HepG2 (cell line): ENCODE measurements around the gene NSMCE4A. TPM values are rescaled to one million over a fixed set of nuclear protein-coding genes. Genes with fewer than 3 reads are reported as not detected.

Source experiments
- AKAP8 ChIP-seq: sonication (generic); formaldehyde crosslinking; IDR thresholded peaks from 2 replicates; pipeline ENCODE4 v1.5.1; 2020; ENCODE audit warnings: mild to moderate bottlenecking, missing genetic modification reagents
- BRCA1 ChIP-seq: sonication (generic); formaldehyde crosslinking; IDR thresholded peaks from 2 replicates; pipeline ENCODE4 v1.4.0; 2020; ENCODE audit warnings: missing genetic modification reagents
- CAMTA2 ChIP-seq: sonication (generic); formaldehyde crosslinking; IDR thresholded peaks from 2 replicates; pipeline ENCODE4 v1.4.0; 2020; ENCODE audit warnings: mild to moderate bottlenecking, missing genetic modification reagents, borderline replicate concordance
- CBX5 ChIP-seq: sonication (generic); formaldehyde crosslinking; IDR thresholded peaks from 2 replicates; pipeline ENCODE4 v1.4.0; 2020; ENCODE audit warnings: missing genetic modification reagents, borderline replicate concordance
- CENPT ChIP-seq: sonication (generic); formaldehyde crosslinking; IDR thresholded peaks from 2 replicates; pipeline ENCODE4 v1.8.0; 2022; ENCODE audit warnings: low read depth, mild to moderate bottlenecking, moderate library complexity, missing genetic modification reagents
- DMAP1 ChIP-seq: IDR thresholded peaks from 2 replicates; pipeline ENCODE4 v1.6.1; 2016
- DNMT1 ChIP-seq: sonication (generic); formaldehyde crosslinking; IDR thresholded peaks from 2 replicates; pipeline ENCODE4 v1.5.1; 2020; ENCODE audit warnings: mild to moderate bottlenecking, missing genetic modification reagents
- EP300 ChIP-seq, 3 experiments: sonication (generic) in 1 of 3; formaldehyde crosslinking in 1 of 3; IDR thresholded peaks; 2 replicates each; pipeline versions ENCODE4 v1.5.1 to v1.6.1; 2011 to 2020; ENCODE audit warnings: low read depth in 2 of 3, low read length in 2 of 3, borderline replicate concordance in 1 of 3, improper control_type of control experiment in 1 of 3, mild to moderate bottlenecking in 1 of 3, missing genetic modification reagents in 1 of 3, moderate library complexity in 1 of 3
- FOSL2 ChIP-seq: sonication (generic); formaldehyde crosslinking; IDR thresholded peaks from 2 replicates; pipeline ENCODE4 v1.4.0; 2020; ENCODE audit warnings: missing genetic modification reagents
- GABPA ChIP-seq, 2 experiments: IDR thresholded peaks; 2 replicates each; pipeline ENCODE4 v1.6.1; 2011 to 2016; ENCODE audit warnings: low read depth in 2 of 2, low read length in 1 of 2, missing biosample characterization in 1 of 2, missing genetic modification characterization in 1 of 2
- HNRNPLL ChIP-seq: fragments of 200-400 bp; formaldehyde crosslinking; IDR thresholded peaks from 2 replicates; pipeline ENCODE4 v1.6.1; 2017; ENCODE audit warnings: mild to moderate bottlenecking, low read depth, low read length; ENCODE audit not compliant: poor library complexity, severe bottlenecking
- IRF2 ChIP-seq: IDR thresholded peaks from 2 replicates; pipeline ENCODE4 v1.6.1; 2018; ENCODE audit warnings: missing genetic modification reagents, missing compliant biosample characterization
- MAZ ChIP-seq, 2 experiments: sonication (generic) in 1 of 2; formaldehyde crosslinking in 1 of 2; IDR thresholded peaks; 2 replicates each; pipeline versions ENCODE4 v1.5.0 to v1.6.1; 2012 to 2020; ENCODE audit warnings: low read depth in 2 of 2, mild to moderate bottlenecking in 2 of 2, borderline replicate concordance in 1 of 2, improper control_type of control experiment in 1 of 2, low read length in 1 of 2, missing genetic modification reagents in 1 of 2, moderate library complexity in 1 of 2
- NR3C1 ChIP-seq: sonication (generic); formaldehyde crosslinking; IDR thresholded peaks from 2 replicates; pipeline ENCODE4 v1.4.0; 2020; ENCODE audit warnings: missing genetic modification reagents
- NRL ChIP-seq: sonication (generic); formaldehyde crosslinking; IDR thresholded peaks from 2 replicates; pipeline ENCODE4 v1.5.0; 2020; ENCODE audit warnings: missing genetic modification reagents, mild to moderate bottlenecking, moderate library complexity, borderline replicate concordance
- REPIN1 ChIP-seq: sonication (generic); formaldehyde crosslinking; IDR thresholded peaks from 2 replicates; pipeline ENCODE4 v1.8.0; 2022; ENCODE audit warnings: missing genetic modification reagents, low read depth, mild to moderate bottlenecking, borderline replicate concordance
- SETDB1 ChIP-seq: sonication (generic); formaldehyde crosslinking; IDR thresholded peaks from 2 replicates; pipeline ENCODE4 v1.5.1; 2020; ENCODE audit warnings: missing genetic modification reagents, mild to moderate bottlenecking, borderline replicate concordance
- SIN3A ChIP-seq: IDR thresholded peaks from 2 replicates; pipeline ENCODE4 v1.6.1; 2011; ENCODE audit warnings: low read depth, mild to moderate bottlenecking, control low read depth, low read length, borderline replicate concordance
- TSC22D2 ChIP-seq: sonication (generic); formaldehyde crosslinking; IDR thresholded peaks from 2 replicates; pipeline ENCODE4 v1.5.1; 2020; ENCODE audit warnings: missing genetic modification reagents, mild to moderate bottlenecking, borderline replicate concordance
- ZBTB7A ChIP-seq: sonication (generic); formaldehyde crosslinking; IDR thresholded peaks from 2 replicates; pipeline ENCODE4 v1.8.0; 2022; ENCODE audit warnings: mild to moderate bottlenecking, missing genetic modification reagents
- ZKSCAN1 ChIP-seq: fragments of 150-350 bp; IDR thresholded peaks from 2 replicates; pipeline ENCODE4 v1.6.1; 2014; ENCODE audit warnings: low read length
- ZNF331 ChIP-seq: sonication (generic); formaldehyde crosslinking; IDR thresholded peaks from 2 replicates; pipeline ENCODE4 v1.4.0; 2020; ENCODE audit warnings: missing genetic modification reagents
- ZNF580 ChIP-seq: IDR thresholded peaks from 2 replicates; pipeline ENCODE4 v1.6.1; 2016; ENCODE audit warnings: low read depth, borderline replicate concordance
- polyA plus RNA-seq, 8 experiments: library from polyadenylated mRNA; depleted of rRNA in 3 of 8; stranded (reverse) in 7 of 8; unstranded in 1 of 8; fragments of >200 nt; fragmentation: Illumina TruSeq in 4 of 8; extraction: Trizol in 4 of 8; gene quantifications; 2 replicates each; pipeline versions ENCODE4 v1.2.1 to v1.2.3, GENCODE V29; 2011 to 2016; ENCODE audit warnings: low read depth in 4 of 8, missing spikeins in 1 of 8, mixed read lengths in 1 of 8; ENCODE audit not compliant: insufficient read depth in 1 of 8
- total RNA-seq, 5 experiments: library from RNA; depleted of rRNA; stranded (reverse); fragments of >200 nt; fragmentation: Illumina TruSeq; extraction: Trizol; gene quantifications; 2 replicates each; pipeline ENCODE4 v1.2.3, GENCODE V29; 2016; ENCODE audit warnings: low read depth in 1 of 5
- TF ChIP-seq, protein P1 (sequence below): sonication (generic); formaldehyde crosslinking; conservative IDR thresholded peaks from 2 replicates; pipeline ENCODE4 v1.4.0; 2020; ENCODE audit warnings: missing genetic modification reagents
- TF ChIP-seq, protein P2 (sequence below): sonication (generic); formaldehyde crosslinking; IDR thresholded peaks from 2 replicates; pipeline ENCODE4 v1.4.0; 2020; ENCODE audit warnings: mild to moderate bottlenecking, low read depth, missing genetic modification reagents

The NSMCE4A gene
- total and polyA plus RNA-seq, 2 of the 13 experiments (the other 11 are each of a cell fraction or from before 2014, with no cell fraction given): 61.1 to 91.6 TPM

DNA sequence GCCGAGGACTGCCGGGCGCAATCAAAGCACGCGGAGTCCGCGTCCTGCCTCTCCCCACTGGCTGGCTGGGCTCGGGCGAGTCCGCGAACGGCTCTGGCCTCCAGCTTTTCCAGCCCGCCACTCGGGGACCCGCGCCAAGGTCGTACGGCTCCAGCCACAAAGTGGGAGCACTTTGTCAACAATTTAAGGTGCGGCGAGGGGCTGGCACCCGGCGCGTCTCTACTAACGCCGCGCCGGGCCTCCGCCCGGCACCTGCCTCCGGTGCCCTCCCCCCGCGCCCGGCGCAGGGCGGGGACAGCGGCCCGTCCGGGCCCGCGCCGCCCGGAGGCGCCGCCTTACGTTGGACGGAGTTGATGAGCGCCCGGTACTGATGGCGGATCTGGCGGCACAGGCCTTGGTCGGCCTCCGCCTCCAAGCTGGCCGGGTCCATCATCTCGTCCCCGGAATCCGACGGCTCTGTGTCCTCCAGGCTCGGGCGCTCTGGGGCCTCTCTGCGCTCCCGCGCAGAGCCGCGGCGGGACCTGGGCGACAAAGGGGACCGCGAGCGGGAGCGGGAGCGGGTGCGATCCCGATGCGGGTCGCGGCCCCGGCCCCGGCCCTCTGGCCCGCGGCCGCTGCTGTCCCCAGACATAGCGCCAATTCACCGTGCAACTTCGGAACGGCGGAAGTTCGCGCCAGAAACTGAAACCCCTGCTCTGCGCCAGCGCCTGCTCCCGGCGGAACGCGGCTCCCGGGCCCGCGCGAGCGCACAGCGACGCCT is at the start of gene NSMCE4A (continued):
- no peak for TF ChIP-seq MAZ (IDR thresholded peaks at IDR 0.05; ENCODE audit: borderline replicate concordance, low read depth, low read length)
- TF ChIP-seq MAZ (CRISPR knock-in tag; IDR thresholded peaks at IDR 0.05; ENCODE audit: low read depth): peak; percentile 41
- TF ChIP-seq DNMT1 (CRISPR knock-in tag): peak; percentile 77; the same call in 1 of the 2 replicates
- peak; percentile 62; the same call in 1 of the 2 replicates for TF ChIP-seq SIN3A
- peak; percentile 80; the same call in 1 of the 2 replicates for TF ChIP-seq ZNF331
- TF ChIP-seq, protein P1, sequence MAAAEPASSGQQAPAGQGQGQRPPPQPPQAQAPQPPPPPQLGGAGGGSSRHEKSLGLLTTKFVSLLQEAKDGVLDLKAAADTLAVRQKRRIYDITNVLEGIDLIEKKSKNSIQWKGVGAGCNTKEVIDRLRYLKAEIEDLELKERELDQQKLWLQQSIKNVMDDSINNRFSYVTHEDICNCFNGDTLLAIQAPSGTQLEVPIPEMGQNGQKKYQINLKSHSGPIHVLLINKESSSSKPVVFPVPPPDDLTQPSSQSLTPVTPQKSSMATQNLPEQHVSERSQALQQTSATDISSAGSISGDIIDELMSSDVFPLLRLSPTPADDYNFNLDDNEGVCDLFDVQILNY: peak; percentile 82; the same call in 1 of the 2 replicates
- TF ChIP-seq CENPT: no peak
- TF ChIP-seq HNRNPLL: peak; percentile 92
- TF ChIP-seq IRF2 (CRISPR knock-in tag): peak; percentile 89
- peak; percentile 45; the same call in 1 of the 2 replicates for TF ChIP-seq ZBTB7A (CRISPR knock-in tag)
- 0 out of 2 replicates have a peak, but pooled peaks have one; percentile 51 for TF ChIP-seq CAMTA2 (CRISPR knock-in tag)
- TF ChIP-seq REPIN1 (CRISPR knock-in tag): peak; percentile 64
- TF ChIP-seq NRL (CRISPR knock-in tag): 0 out of 2 replicates have a peak, but pooled peaks have one; percentile 44
- TF ChIP-seq SETDB1: no peak
- TF ChIP-seq, protein P2, sequence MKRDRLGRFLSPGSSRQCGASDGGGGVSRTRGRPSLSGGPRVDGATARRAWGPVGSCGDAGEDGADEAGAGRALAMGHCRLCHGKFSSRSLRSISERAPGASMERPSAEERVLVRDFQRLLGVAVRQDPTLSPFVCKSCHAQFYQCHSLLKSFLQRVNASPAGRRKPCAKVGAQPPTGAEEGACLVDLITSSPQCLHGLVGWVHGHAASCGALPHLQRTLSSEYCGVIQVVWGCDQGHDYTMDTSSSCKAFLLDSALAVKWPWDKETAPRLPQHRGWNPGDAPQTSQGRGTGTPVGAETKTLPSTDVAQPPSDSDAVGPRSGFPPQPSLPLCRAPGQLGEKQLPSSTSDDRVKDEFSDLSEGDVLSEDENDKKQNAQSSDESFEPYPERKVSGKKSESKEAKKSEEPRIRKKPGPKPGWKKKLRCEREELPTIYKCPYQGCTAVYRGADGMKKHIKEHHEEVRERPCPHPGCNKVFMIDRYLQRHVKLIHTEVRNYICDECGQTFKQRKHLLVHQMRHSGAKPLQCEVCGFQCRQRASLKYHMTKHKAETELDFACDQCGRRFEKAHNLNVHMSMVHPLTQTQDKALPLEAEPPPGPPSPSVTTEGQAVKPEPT (CRISPR knock-in tag): peak; percentile 58
- peak; percentile 34; the same call in 1 of the 2 replicates for TF ChIP-seq DMAP1 (CRISPR knock-in tag)
- TF ChIP-seq ZKSCAN1: no peak
- TF ChIP-seq FOSL2: 0 out of 2 replicates have a peak, but pooled peaks have one; percentile 0
- TF ChIP-seq ZNF580 (CRISPR knock-in tag): peak; percentile 2; the same call in 1 of the 2 replicates
- peak; percentile 62 for TF ChIP-seq GABPA (IDR thresholded peaks at IDR 0.05; ENCODE audit: low read depth, low read length)
- TF ChIP-seq GABPA (CRISPR knock-in tag; IDR thresholded peaks at IDR 0.05; ENCODE audit: low read depth): peak; percentile 67
- TF ChIP-seq TSC22D2: peak; percentile 48; the same call in 1 of the 2 replicates
- peak; percentile 38; the same call in 1 of the 2 replicates for TF ChIP-seq CBX5 (CRISPR knock-in tag)
- no peak; a peak in 1 of 4 replicates for TF ChIP-seq EP300 (IDR thresholded peaks at IDR 0.05; ENCODE audit: low read depth in 2 of 2, low read length in 2 of 2)
- TF ChIP-seq EP300 (CRISPR knock-in tag; IDR thresholded peaks at IDR 0.05; ENCODE audit: borderline replicate concordance): no peak
- TF ChIP-seq AKAP8 (CRISPR knock-in tag): no peak
- TF ChIP-seq NR3C1 (CRISPR knock-in tag): no peak
- TF ChIP-seq BRCA1 (CRISPR knock-in tag): 0 out of 2 replicates have a peak, but pooled peaks have one; percentile 47
